Pancreas (tissue), 10 donors: Measurements from ENCODE around the gene EIF4G3. TPM values are rescaled to one million over a fixed set of nuclear protein-coding genes. Genes with fewer than 3 reads are reported as not detected.
A peak's percentile ranks its signal among the peaks of the same experiment; 100 is the strongest.
"Not testable (repeated sequence)": the region's sequence is repeated elsewhere in the genome, so short reads cannot be mapped to it uniquely, and the experiment has no call there.

Source experiments
- ATAC-seq, 4 donors: fragments of 200-7000 bp; cut with Tn5 transposase; one replicate each; pipeline versions ENCODE4 v1.8.0 to v1.9.1; 2020; ENCODE audit warnings: mild to moderate bottlenecking in 4 of 4, moderate library complexity in 4 of 4
- DNase-seq, 6 donors: peaks; one replicate each; pipeline ENCODE4 v3.0.0-alpha.2; 2020
- FAIRE-seq: peaks from 2 replicates; lab custom pipeline; 2012; peaks lifted over from hg19 to GRCh38; lab: Jason Lieb, UNC
- H3K27ac ChIP-seq, 4 donors: fragments of 200-600 bp; sonication (generic); 1 replicate in 3 of 4; 2 replicates in 1 of 4; pipeline versions ENCODE4 v1.5.0 to v1.8.0; 2020
- H3K27me3 ChIP-seq, 4 donors: fragments of 200-600 bp; one replicate each; pipeline ENCODE4 v1.8.0; 2021
- H3K36me3 ChIP-seq, 3 donors: fragments of 200-600 bp; sonication (generic) in 1 of 3; one replicate each; pipeline versions ENCODE4 v1.5.0 to v1.8.0; 2020 to 2021
- H3K4me1 ChIP-seq, 3 donors: fragments of 200-600 bp; one replicate each; pipeline ENCODE4 v1.8.0; 2021
- H3K4me3 ChIP-seq, 4 donors: fragments of 200-600 bp; sonication (generic) in 2 of 4; one replicate each; pipeline versions ENCODE4 v1.5.0 to v1.8.0; 2020 to 2021
- H3K9me3 ChIP-seq, 4 donors: fragments of 200-600 bp; one replicate each; pipeline ENCODE4 v1.8.0; 2021
- WGBS, 2 donors: extraction: QIAGEN DNeasy Blood & Tissue Kit; methylation state at CpG; one replicate each; pipeline ENCODE4 v1.1.7; 2013; 5-methylcytosine and 5-hydroxymethylcytosine counted together
- intact Hi-C, 3 donors: fragments of 100-400 bp; cut with DNase I; formaldehyde crosslinking; loops; one replicate each; pipeline versions ENCODE4 v1.11.1 to v1.14.2; 2022
- polyA plus RNA-seq, 2 donors: library from polyadenylated mRNA; stranded (reverse); fragments of 200-250 nt; gene quantifications; one replicate each; pipeline ENCODE4 v1.2.3, GENCODE V29; 2013
- total RNA-seq, 6 donors: library from RNA; stranded (reverse); fragmentation: NEBNext Ultra II Directional in 4 of 6; extraction: Animal tissue kit (Norgen Biotek cat#: 25700) in 4 of 6; gene quantifications; one replicate each; pipeline versions ENCODE4 v1.2.1 to v1.2.4, GENCODE V29; 2021 to 2023
- TF ChIP-seq, protein P1 (sequence below), 4 donors: fragments of 200-600 bp; sonication (generic) in 3 of 4; IDR thresholded peaks; one replicate each; pipeline versions ENCODE4 v1.5.0 to v1.8.0; 2021; ENCODE audit warnings: antibody characterized with exemption in 4 of 4
- donor health status: healthy with polysubstance abuse.
- donor health status: DM: no; HTN: no; CAD: no; lungs with moderate emphysema.
- donor health status: DM: no; HTN: no; CAD: no.
- donor health status: control.
- donor health status: control.
- donor health status: Bipolar disorder and iron deficiency.
- donor health status: DM: yes; HTN: yes; CAD: no.
- donor health status: DM: no; HTN: no; CAD: no.
- donor health status: DM: no; HTN: no; CAD: no.
- donor health status: DM: yes; HTN: yes; CAD: no.

Gene EIF4G3
- total and polyA plus RNA-seq, 8 donors: 9.6 to 22.7 (median 13.8) TPM

DNA sequence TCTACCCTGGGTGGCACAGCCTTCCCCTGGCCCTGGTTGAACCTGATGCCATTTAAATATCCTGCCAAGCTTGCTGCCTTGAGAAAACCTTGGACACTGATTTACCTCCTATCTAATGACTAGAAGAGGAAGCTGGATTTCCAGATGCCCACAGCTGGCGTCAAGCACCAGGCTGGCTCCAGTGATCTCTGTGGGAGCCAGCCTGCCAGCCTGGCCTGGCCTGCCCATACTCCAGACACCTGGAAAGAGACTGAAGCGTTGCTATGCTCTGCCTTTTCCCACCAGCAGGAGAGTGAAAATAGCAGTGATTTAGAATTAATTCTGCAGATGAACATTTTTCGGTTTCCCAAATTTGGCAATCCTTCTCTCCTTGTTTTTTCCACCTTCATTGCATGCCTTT, 11.5 kb upstream of the EIF4G3 start:
- intact Hi-C loops: no loop called here
- no peaks in the 10 kb centered on the region for H3K36me3 ChIP-seq
- ATAC-seq: no peak
- H3K4me3 ChIP-seq: no peak overlapping the region
- 88 to 92% methylated on average over 3 of the region's 3 CpGs for WGBS, 2 donors
- H3K9me3 ChIP-seq: no peaks in the 10 kb centered on the region
- no peak for FAIRE-seq
- TF ChIP-seq, protein P1, sequence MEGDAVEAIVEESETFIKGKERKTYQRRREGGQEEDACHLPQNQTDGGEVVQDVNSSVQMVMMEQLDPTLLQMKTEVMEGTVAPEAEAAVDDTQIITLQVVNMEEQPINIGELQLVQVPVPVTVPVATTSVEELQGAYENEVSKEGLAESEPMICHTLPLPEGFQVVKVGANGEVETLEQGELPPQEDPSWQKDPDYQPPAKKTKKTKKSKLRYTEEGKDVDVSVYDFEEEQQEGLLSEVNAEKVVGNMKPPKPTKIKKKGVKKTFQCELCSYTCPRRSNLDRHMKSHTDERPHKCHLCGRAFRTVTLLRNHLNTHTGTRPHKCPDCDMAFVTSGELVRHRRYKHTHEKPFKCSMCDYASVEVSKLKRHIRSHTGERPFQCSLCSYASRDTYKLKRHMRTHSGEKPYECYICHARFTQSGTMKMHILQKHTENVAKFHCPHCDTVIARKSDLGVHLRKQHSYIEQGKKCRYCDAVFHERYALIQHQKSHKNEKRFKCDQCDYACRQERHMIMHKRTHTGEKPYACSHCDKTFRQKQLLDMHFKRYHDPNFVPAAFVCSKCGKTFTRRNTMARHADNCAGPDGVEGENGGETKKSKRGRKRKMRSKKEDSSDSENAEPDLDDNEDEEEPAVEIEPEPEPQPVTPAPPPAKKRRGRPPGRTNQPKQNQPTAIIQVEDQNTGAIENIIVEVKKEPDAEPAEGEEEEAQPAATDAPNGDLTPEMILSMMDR (IDR thresholded peaks at IDR 0.05): no peak
- no peaks in the 10 kb centered on the region for H3K27me3 ChIP-seq
- DNase-seq: no peak
- no peaks in the 10 kb centered on the region for H3K4me1 ChIP-seq
- no peak overlapping the region for H3K27ac ChIP-seq

DNA sequence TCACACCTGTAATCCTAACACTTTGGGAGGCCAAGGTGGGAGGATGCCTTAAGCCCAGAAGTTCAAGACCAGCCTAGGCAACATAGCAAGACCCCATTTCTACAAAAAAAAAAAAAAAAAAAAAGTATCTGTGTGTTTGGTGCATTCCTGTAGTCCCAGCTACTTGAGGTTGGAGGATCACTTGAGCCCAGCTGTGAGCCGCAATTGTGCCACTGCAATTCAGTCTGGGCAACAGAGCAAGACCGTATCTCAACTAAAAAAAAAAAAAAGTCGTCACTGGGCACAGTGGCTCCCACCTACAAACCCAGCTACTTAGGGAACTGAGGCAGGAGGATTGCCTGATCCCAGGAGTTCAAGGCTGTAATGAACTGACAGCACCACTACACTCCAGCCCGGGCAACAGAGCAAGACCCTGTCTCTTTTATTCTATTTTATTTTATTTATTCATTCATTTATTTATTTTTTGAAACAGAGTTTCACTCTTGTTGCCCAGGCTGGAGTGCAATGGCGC, 8.6 kb upstream of the EIF4G3 start:
- 91 to 94% methylated on average over 5 of the region's 5 CpGs for WGBS, 2 donors
- Histone ChIP-seq H3K27me3 (no peaks in the 10 kb centered on the region), H3K4me1 (no peaks in the 10 kb centered on the region), H3K27ac (no peak overlapping the region), H3K4me3 (no peak overlapping the region), H3K9me3 (no peaks in the 10 kb centered on the region), H3K36me3 (no peaks in the 10 kb centered on the region)
- ATAC-seq (no peak), DNase-seq (no peak), FAIRE-seq (no peak)
- intact Hi-C loops: no loop called here
- TF ChIP-seq, protein P1 (IDR thresholded peaks at IDR 0.05): no peak

DNA sequence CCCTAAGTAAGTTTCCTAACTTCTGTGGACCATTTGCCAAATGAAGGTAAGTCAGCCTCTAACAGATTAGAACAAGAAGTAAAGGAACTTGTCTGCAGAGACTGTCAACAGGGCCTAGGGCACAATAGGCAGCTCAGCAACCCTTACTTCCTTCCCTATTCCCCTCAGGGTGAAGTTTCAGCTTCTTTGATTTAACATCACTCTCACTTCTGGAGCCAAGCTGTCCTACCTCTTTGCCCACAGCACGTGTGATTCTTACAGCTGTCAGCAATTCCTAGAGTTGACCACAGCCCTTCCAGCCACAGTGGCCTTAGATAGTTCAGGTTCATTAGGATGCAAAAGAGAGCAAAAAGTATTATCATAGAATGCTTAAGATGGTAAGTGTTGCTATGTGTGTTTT, 7.6 kb upstream of the EIF4G3 start:
- H3K36me3 ChIP-seq: no peaks in the 10 kb centered on the region
- DNase-seq (no peak), ATAC-seq (peak in 3 of 4 donors; percentile 22 to 41 (median 27)), FAIRE-seq (no peak)
- no peaks in the 10 kb centered on the region for H3K4me1 ChIP-seq
- 40 to 46% methylated on average over 1 of the region's 1 CpG for WGBS, 2 donors
- no peak overlapping the region for H3K27ac ChIP-seq
- H3K9me3 ChIP-seq: no peaks in the 10 kb centered on the region
- no peak overlapping the region for H3K4me3 ChIP-seq
- no peaks in the 10 kb centered on the region for H3K27me3 ChIP-seq
- intact Hi-C loops: no loop called here
- TF ChIP-seq, protein P1 (IDR thresholded peaks at IDR 0.05): no peak

DNA sequence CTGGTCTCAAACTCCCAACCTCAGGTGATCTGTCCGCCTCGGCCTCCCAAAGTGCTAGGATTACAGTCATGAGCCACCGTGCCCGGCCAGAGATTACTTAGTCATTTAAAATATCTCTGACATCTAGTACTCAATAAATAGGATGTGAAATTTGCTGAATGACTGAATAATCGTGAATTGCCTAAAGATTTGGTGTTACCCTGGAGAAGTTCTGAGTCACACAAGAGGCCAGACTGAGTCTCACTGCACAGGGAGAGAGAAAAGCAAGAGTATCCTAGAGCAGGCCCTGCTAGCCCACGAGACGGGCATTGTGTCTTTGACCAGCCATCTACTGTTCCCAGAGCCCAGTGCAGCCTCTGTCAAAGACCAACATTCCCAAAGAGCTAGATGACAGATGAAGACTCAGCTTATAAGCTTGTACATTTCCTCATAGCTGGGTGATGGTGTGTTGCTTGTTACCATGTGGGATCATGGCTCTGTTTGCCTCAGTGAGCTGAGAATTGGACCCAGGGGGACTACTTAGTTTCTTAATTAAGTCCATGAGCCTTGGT, 5.6 kb upstream of the EIF4G3 start:
- FAIRE-seq (no peak), DNase-seq (no peak), ATAC-seq (no peak)
- no peak overlapping the region for H3K27ac ChIP-seq
- H3K4me3 ChIP-seq: no peak overlapping the region
- no peaks in the 10 kb centered on the region for H3K27me3 ChIP-seq
- H3K36me3 ChIP-seq: no peaks in the 10 kb centered on the region
- H3K4me1 ChIP-seq: no peaks in the 10 kb centered on the region
- intact Hi-C loops: no loop called here
- WGBS, 2 donors: 86 to 90% methylated on average over 7 of the region's 7 CpGs
- TF ChIP-seq, protein P1 (IDR thresholded peaks at IDR 0.05): no peak
- no peaks in the 10 kb centered on the region for H3K9me3 ChIP-seq

DNA sequence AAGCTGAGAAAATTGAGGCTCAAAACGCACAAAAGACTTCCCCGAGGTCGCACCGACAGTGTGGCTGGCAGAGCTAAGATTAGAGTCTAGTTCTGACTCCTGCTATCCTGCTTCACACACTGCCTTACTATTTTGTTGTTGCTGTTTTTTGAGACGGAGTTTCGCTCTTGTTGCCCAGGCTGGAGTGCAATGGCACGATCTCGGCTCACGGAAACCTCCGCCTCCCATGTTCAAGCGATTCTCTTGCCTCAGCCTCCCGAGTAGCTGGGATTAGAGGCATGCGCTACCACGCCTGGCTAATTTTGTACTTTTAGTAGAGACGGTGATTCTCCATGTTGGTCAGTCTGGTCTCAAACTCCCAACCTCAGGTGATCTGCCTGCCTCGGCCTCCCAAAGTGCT, 1.6 kb upstream of the EIF4G3 start:
- peaks cover 0 to 18% (median 3%) of the 10 kb centered on the region in 3 donors for H3K4me1 ChIP-seq
- WGBS, 2 donors: 97 to 98% methylated on average over 16 of the region's 16 CpGs
- intact Hi-C loops, H3K36me3 ChIP-seq, DNase-seq, FAIRE-seq, H3K27ac ChIP-seq, H3K9me3 ChIP-seq, ATAC-seq, H3K27me3 ChIP-seq, H3K4me3 ChIP-seq: not testable (repeated sequence)
